Measurements from ENCODE around the gene DLGAP1.

- TF ChIP-seq CTCF (IDR thresholded peaks at IDR 0.05; ENCODE audit: insufficient read depth, low read length), result no peak
- TF ChIP-seq REST (IDR thresholded peaks at IDR 0.05; ENCODE audit: insufficient replicate concordance, low read depth), result no peak
- no peak for TF ChIP-seq POLR2AphosphoS5 (IDR thresholded peaks at IDR 0.05; ENCODE audit: low read depth)
- TF ChIP-seq GABPA (IDR thresholded peaks at IDR 0.05; ENCODE audit: low read depth), result no peak
These were observed 202.3 kb downstream of the DLGAP1 start for GRCh38 chr18:4252829-4253228.

Measured in HL-60 (cell line).